ENCODE measurements around the gene PPP1R9A.

Gene PPP1R9A

GRCh38 chr7:94912085-94912484 is 4.7 kb downstream of the PPP1R9A start:
- no peak for DNase-seq

- DNase-seq: no peak
Observed at GRCh38 chr7:94913391-94913790, 6.0 kb downstream of the PPP1R9A start.

- no peak for DNase-seq
Observed at GRCh38 chr7:94921911-94922310, 14.5 kb downstream of the PPP1R9A start.

GRCh38 chr7:94922457-94922856 is 15.1 kb downstream of the PPP1R9A start:
- no peak for DNase-seq

GRCh38 chr7:94923412-94923811 is 16.0 kb downstream of the PPP1R9A start:
- no peak for DNase-seq

- no peak for DNase-seq
Observed at GRCh38 chr7:94928168-94928707, 20.8 kb downstream of the PPP1R9A start.

- no peak for DNase-seq
Observed at GRCh38 chr7:94933256-94933990, 26.0 kb downstream of the PPP1R9A start.

GRCh38 chr7:94939395-94939794 is 32.0 kb downstream of the PPP1R9A start:
- DNase-seq: no peak

GRCh38 chr7:94940241-94940640 is 32.8 kb downstream of the PPP1R9A start:
- DNase-seq: no peak

- no peak for DNase-seq
Observed at GRCh38 chr7:94941844-94942632, 34.6 kb downstream of the PPP1R9A start.

- no peak for DNase-seq
Observed at GRCh38 chr7:94943134-94943533, 35.7 kb downstream of the PPP1R9A start.

- no peak for DNase-seq
Observed at GRCh38 chr7:94949532-94949931, 42.1 kb downstream of the PPP1R9A start.

GRCh38 chr7:94955807-94956206 is 48.4 kb downstream of the PPP1R9A start:
- DNase-seq: no peak

- DNase-seq: no peak
Observed at GRCh38 chr7:94957061-94957460, 49.7 kb downstream of the PPP1R9A start.

GRCh38 chr7:94962661-94963060 is 55.3 kb downstream of the PPP1R9A start:
- DNase-seq: no peak

- DNase-seq: no peak
Observed at GRCh38 chr7:94969434-94970084, 62.2 kb downstream of the PPP1R9A start.

GRCh38 chr7:94970085-94970576 is 62.7 kb downstream of the PPP1R9A start:
- DNase-seq: no peak

- no peak for DNase-seq
Observed at GRCh38 chr7:94971051-94971867, 63.9 kb downstream of the PPP1R9A start.

GRCh38 chr7:94972296-94972695 is 64.9 kb downstream of the PPP1R9A start:
- no peak for DNase-seq

GRCh38 chr7:94973844-94974243 is 66.5 kb downstream of the PPP1R9A start:
- no peak for DNase-seq

- DNase-seq: no peak
Observed at GRCh38 chr7:94974423-94974822, 67.0 kb downstream of the PPP1R9A start.

GRCh38 chr7:94975336-94975735 is 67.9 kb downstream of the PPP1R9A start:
- no peak for DNase-seq

Data from NK-92 treated with Interleukin-12 subunit alpha and Interleukin-12 subunit beta, amount 100 ng/mL, for 24 hours (cell line).